Measurements from ENCODE around the gene PMEPA1. TPM values are rescaled to one million over a fixed set of nuclear protein-coding genes. Genes with fewer than 3 reads are reported as not detected.

PMEPA1 gene
- total and polyA plus RNA-seq, 7 donors: 3.6 to 23.3 (median 6.5) TPM

DNA sequence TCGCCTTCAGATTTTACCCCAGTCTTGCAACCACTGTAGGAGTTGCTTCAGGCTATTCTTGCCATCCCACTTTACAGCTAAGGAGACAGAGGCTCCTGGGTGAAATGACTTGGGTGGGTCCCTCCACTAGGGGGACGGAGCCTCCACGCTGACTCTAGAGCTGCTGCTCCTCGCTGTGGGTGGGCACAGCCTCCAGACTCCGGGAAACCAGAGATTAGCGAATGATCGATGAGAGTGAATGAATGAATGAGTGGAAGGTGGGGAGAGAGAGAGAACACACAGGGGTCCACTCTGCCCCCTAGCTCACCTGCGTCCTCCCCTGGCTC is 100.0 kb downstream of the PMEPA1 start:
- Histone ChIP-seq H3K27me3 (peaks cover 0 to 24% (median 5%) of the 10 kb centered on the region in 3 donors), H3K9me3 (no peaks in the 10 kb centered on the region), H3K4me3 (no peak overlapping the region), H3K36me3 (no peaks in the 10 kb centered on the region), H3K4me1 (no peaks in the 10 kb centered on the region), H3K27ac (no peak overlapping the region)
- no peak for DNase-seq
- TF ChIP-seq EP300 (IDR thresholded peaks at IDR 0.05): no peak
- TF ChIP-seq, protein P1, sequence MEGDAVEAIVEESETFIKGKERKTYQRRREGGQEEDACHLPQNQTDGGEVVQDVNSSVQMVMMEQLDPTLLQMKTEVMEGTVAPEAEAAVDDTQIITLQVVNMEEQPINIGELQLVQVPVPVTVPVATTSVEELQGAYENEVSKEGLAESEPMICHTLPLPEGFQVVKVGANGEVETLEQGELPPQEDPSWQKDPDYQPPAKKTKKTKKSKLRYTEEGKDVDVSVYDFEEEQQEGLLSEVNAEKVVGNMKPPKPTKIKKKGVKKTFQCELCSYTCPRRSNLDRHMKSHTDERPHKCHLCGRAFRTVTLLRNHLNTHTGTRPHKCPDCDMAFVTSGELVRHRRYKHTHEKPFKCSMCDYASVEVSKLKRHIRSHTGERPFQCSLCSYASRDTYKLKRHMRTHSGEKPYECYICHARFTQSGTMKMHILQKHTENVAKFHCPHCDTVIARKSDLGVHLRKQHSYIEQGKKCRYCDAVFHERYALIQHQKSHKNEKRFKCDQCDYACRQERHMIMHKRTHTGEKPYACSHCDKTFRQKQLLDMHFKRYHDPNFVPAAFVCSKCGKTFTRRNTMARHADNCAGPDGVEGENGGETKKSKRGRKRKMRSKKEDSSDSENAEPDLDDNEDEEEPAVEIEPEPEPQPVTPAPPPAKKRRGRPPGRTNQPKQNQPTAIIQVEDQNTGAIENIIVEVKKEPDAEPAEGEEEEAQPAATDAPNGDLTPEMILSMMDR (IDR thresholded peaks at IDR 0.05): no peak
- TF ChIP-seq POLR2A (IDR thresholded peaks at IDR 0.05): no peak
- intact Hi-C loops (cut with DNase I): no loop called here
- 96 to 97% methylated on average over 8 of the region's 8 CpGs for WGBS, 2 donors

DNA sequence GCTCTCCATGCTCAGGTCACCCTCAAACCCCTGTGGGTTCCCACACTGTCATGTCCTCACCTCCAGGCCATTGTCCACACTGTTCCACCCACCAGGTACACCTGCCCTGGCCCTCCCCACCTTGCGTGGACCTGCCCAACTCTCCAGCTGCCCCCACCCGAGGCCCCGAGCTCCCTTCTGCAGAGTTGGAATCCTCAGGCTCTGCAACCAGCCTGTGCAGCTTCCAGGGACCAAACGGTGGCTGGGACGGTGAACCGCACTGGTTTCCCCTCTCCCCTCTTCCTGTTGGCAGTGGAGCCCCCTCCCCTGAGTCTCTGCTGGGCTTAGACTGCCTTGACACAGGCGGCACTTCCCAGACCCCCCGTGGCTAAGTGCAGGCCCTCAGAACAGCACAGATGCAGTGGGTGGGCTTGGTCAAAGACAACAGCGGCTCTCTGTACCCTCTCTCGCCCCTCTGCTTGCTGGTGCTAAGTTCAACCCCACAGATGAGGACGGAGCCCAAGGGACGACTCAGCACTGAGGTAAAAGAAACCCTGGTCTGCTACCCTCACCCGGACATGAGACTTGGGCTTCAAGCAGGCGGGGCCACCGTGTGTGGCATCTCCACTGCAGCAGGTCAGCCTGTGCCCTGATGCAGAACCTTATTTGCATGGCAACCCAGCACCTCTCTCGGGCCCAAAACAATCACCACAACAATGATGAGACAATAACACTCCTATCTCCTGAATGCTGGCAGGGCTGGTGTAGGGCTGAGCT is 100.6 kb downstream of the PMEPA1 start:
- Histone ChIP-seq H3K9me3 (no peaks in the 10 kb centered on the region), H3K4me3 (no peak overlapping the region), H3K27me3 (peaks cover 0 to 24% (median 5%) of the 10 kb centered on the region in 3 donors), H3K36me3 (no peaks in the 10 kb centered on the region), H3K27ac (no peak overlapping the region), H3K4me1 (no peaks in the 10 kb centered on the region)
- intact Hi-C loops (cut with DNase I): no loop called here
- TF ChIP-seq EP300 (IDR thresholded peaks at IDR 0.05) (no peak), POLR2AphosphoS5 (IDR thresholded peaks at IDR 0.05) (no peak), POLR2A (IDR thresholded peaks at IDR 0.05) (no peak)
- TF ChIP-seq, protein P1 (IDR thresholded peaks at IDR 0.05): no peak
- DNase-seq: peak; percentile 42
- 85 to 89% methylated on average over 16 of the region's 16 CpGs for WGBS, 2 donors

DNA sequence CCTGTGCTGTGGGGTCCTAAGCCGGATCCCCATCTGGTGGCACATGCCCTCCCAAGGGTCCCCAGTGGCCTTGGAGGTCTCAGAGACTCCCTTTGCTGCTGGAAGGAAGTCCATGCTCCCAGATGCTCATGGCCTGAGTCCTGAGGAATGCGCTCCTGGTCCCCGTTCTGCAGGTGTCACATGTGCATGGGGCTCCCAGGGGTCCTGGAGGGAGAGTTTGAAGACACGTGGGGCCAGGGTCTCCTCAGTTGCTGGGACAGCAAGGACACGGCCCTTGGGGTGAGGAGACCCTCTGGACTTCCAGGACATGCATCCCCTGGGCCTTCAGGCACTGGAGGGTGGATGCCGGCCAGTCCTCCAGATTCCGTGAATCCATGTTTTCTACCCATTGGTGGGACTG is 101.3 kb downstream of the PMEPA1 start:
- H3K36me3 ChIP-seq: no peaks in the 10 kb centered on the region
- TF ChIP-seq, protein P1 (IDR thresholded peaks at IDR 0.05): no peak
- TF ChIP-seq EP300 (IDR thresholded peaks at IDR 0.05): no peak
- no peak for TF ChIP-seq POLR2A (IDR thresholded peaks at IDR 0.05)
- TF ChIP-seq POLR2AphosphoS5 (IDR thresholded peaks at IDR 0.05): no peak
- intact Hi-C loops (cut with DNase I): no loop called here
- H3K4me1 ChIP-seq: no peaks in the 10 kb centered on the region
- 82 to 94% methylated on average over 7 of the region's 7 CpGs for WGBS, 2 donors
- no peaks in the 10 kb centered on the region for H3K9me3 ChIP-seq
- H3K27ac ChIP-seq: no peak overlapping the region
- no peak overlapping the region for H3K4me3 ChIP-seq
- peaks cover 0 to 24% (median 5%) of the 10 kb centered on the region in 3 donors for H3K27me3 ChIP-seq
- peak; percentile 39 for DNase-seq

DNA sequence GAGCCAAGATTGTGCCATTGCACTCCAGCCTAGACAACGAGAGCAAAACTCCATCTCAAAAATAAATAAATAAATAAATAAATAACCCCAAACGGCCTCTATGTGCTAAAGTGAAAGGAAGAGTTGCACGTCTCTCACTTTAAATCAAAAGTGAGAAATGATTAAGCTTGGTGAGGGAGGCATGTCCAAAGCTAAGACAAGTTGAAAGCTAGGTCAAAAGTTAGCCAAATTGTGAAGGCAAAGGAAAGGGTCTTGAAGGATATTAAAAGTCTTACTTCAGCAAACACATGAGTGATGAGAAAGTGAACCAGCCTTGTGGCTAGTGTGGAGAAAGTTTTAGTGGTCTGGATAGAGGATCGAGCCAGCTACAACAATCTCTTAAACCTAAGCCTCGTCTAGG is 103.9 kb downstream of the PMEPA1 start:
- H3K36me3 ChIP-seq: no peaks in the 10 kb centered on the region
- H3K4me3 ChIP-seq: no peak overlapping the region
- no peaks in the 10 kb centered on the region for H3K4me1 ChIP-seq
- H3K27ac ChIP-seq: no peak overlapping the region
- TF ChIP-seq, protein P1 (IDR thresholded peaks at IDR 0.05): no peak
- TF ChIP-seq POLR2A (IDR thresholded peaks at IDR 0.05) (no peak), POLR2AphosphoS5 (IDR thresholded peaks at IDR 0.05) (no peak), EP300 (IDR thresholded peaks at IDR 0.05) (no peak)
- H3K27me3 ChIP-seq: peaks cover 0 to 19% (median 5%) of the 10 kb centered on the region in 3 donors
- DNase-seq: no peak
- intact Hi-C loops (cut with DNase I): no loop called here
- no peaks in the 10 kb centered on the region for H3K9me3 ChIP-seq
- 49 to 63% methylated on average over 5 of the region's 5 CpGs for WGBS, 2 donors

DNA sequence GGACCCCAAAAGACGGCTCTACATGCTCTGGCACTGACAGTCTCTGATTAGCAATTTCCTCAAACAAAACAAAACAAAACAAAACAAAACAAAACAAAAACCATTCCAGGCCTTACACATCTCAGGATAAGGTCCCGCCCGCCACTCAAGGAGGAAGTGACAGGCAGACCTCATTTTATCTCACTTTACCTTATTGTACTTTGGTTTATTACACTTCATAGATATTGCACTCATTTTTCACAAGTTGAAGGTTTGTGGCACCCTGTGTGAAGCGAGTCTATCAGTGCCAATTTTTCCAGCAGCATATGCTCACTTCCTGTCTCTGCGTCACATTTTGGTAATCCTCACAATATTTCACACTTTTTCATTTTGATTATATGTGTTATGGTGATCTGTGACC is 104.8 kb downstream of the PMEPA1 start:
- no peak overlapping the region for H3K27ac ChIP-seq
- 7 to 46% methylated on average over 5 of the region's 5 CpGs for WGBS, 2 donors
- intact Hi-C loops (cut with DNase I): no loop called here

More for the DNA sequence above, 104.8 kb downstream of the PMEPA1 start:
- no peak for DNase-seq
- Histone ChIP-seq H3K36me3 (no peaks in the 10 kb centered on the region), H3K4me3 (no peak overlapping the region), H3K27me3 (peaks cover 0 to 18% (median 5%) of the 10 kb centered on the region in 3 donors), H3K9me3 (no peaks in the 10 kb centered on the region), H3K4me1 (no peaks in the 10 kb centered on the region)
- TF ChIP-seq POLR2A (IDR thresholded peaks at IDR 0.05) (no peak), POLR2AphosphoS5 (IDR thresholded peaks at IDR 0.05) (no peak), EP300 (IDR thresholded peaks at IDR 0.05) (no peak)
- TF ChIP-seq, protein P1 (IDR thresholded peaks at IDR 0.05): no peak
